Liver (tissue), 9 donors: ENCODE data around the gene DRGX. TPM values are rescaled to one million over a fixed set of nuclear protein-coding genes. Genes with fewer than 3 reads are reported as not detected.

Experiments used
- DNase-seq: peaks from one replicate; pipeline ENCODE4 v3.0.0-alpha.2; 2017; ENCODE audit warnings: low spot score
- H3K27ac ChIP-seq, 2 donors: one replicate each; pipeline ENCODE4 v1.7.0; 2013; ENCODE audit warnings: inconsistent platforms in 2 of 2, low read length in 2 of 2, control low read depth in 1 of 2, low read depth in 1 of 2, mild to moderate bottlenecking in 1 of 2
- H3K27me3 ChIP-seq, 4 donors: one replicate each; pipeline versions ENCODE4 v1.6.1 to v1.7.0; 2013; ENCODE audit warnings: low read length in 3 of 4, inconsistent platforms in 1 of 4, mild to moderate bottlenecking in 1 of 4, moderate library complexity in 1 of 4; ENCODE audit not compliant: control insufficient read depth in 4 of 4, insufficient read depth in 4 of 4
- H3K36me3 ChIP-seq, 4 donors: one replicate each; pipeline versions ENCODE4 v1.6.1 to v1.7.0; 2013; ENCODE audit warnings: low read length in 3 of 4, mild to moderate bottlenecking in 3 of 4, low read depth in 1 of 4, moderate library complexity in 1 of 4; ENCODE audit not compliant: control insufficient read depth in 4 of 4, insufficient read depth in 3 of 4
- H3K4me1 ChIP-seq, 4 donors: one replicate each; pipeline versions ENCODE4 v1.6.1 to v1.7.0; 2013; ENCODE audit warnings: low read length in 3 of 4, mild to moderate bottlenecking in 3 of 4, moderate library complexity in 1 of 4; ENCODE audit not compliant: control insufficient read depth in 4 of 4, insufficient read depth in 4 of 4
- H3K4me3 ChIP-seq, 3 donors: one replicate each; pipeline versions ENCODE4 v1.6.1 to v1.7.0; 2013; ENCODE audit warnings: low read length in 3 of 3, control low read depth in 1 of 3, low read depth in 1 of 3, mild to moderate bottlenecking in 1 of 3
- H3K9ac ChIP-seq, 2 donors: one replicate each; pipeline ENCODE4 v1.7.0; 2013; ENCODE audit warnings: low read length in 2 of 2, mild to moderate bottlenecking in 2 of 2, moderate library complexity in 2 of 2, control low read depth in 1 of 2, low read depth in 1 of 2
- H3K9me3 ChIP-seq, 4 donors: one replicate each; pipeline versions ENCODE4 v1.6.1 to v1.7.0; 2013; ENCODE audit warnings: low read length in 3 of 4; ENCODE audit not compliant: control insufficient read depth in 4 of 4
- ATF3 ChIP-seq: IDR thresholded peaks from 2 replicates; pipeline ENCODE4 v1.6.1; 2016; ENCODE audit warnings: antibody characterized with exemption
- FOXA2 ChIP-seq: IDR thresholded peaks from 2 replicates; pipeline ENCODE4 v1.6.1; 2016; ENCODE audit warnings: antibody characterized with exemption
- HNF4A ChIP-seq, 2 donors: conservative IDR thresholded peaks; 2 replicates each; pipeline ENCODE4 v1.6.1; 2016; ENCODE audit warnings: antibody characterized with exemption in 2 of 2, mild to moderate bottlenecking in 2 of 2
- HNF4G ChIP-seq: IDR thresholded peaks from 2 replicates; pipeline ENCODE4 v1.6.1; 2016; ENCODE audit warnings: antibody characterized with exemption
- JUND ChIP-seq, 2 donors: IDR thresholded peaks; 2 replicates each; pipeline ENCODE4 v1.6.1; 2016; ENCODE audit warnings: antibody characterized with exemption in 2 of 2
- NR2F2 ChIP-seq: IDR thresholded peaks from 2 replicates; pipeline ENCODE4 v1.6.1; 2016; ENCODE audit warnings: antibody characterized with exemption
- SP1 ChIP-seq: IDR thresholded peaks from 2 replicates; pipeline ENCODE4 v1.6.1; 2018; ENCODE audit warnings: antibody characterized with exemption, mild to moderate bottlenecking
- TAF1 ChIP-seq: conservative IDR thresholded peaks from 2 replicates; pipeline ENCODE4 v1.6.1; 2016; ENCODE audit warnings: antibody characterized with exemption, mild to moderate bottlenecking
- YY1 ChIP-seq: IDR thresholded peaks from 2 replicates; pipeline ENCODE4 v1.6.1; 2016; ENCODE audit warnings: antibody characterized with exemption, mild to moderate bottlenecking
- ZBTB33 ChIP-seq: IDR thresholded peaks from 2 replicates; pipeline ENCODE4 v1.6.1; 2016; ENCODE audit warnings: antibody characterized with exemption
- WGBS: extraction: QIAGEN DNeasy Blood & Tissue Kit; methylation state at CpG from one replicate; pipeline ENCODE4 v1.1.7; 2013; 5-methylcytosine and 5-hydroxymethylcytosine counted together
- polyA plus RNA-seq, 2 donors: library from polyadenylated mRNA; stranded (reverse) in 1 of 2; unstranded in 1 of 2; fragments of 200-250 nt in 1 of 2; fragments of >200 nt in 1 of 2; fragmentation: Nextera tagmentation in 1 of 2; extraction: Ambion mirVana in 1 of 2; gene quantifications; one replicate each; pipeline versions ENCODE4 v1.2.1 to v1.2.3, GENCODE V29; 2013 to 2015
- total RNA-seq, 2 donors: library from RNA; depleted of rRNA; stranded (reverse); fragments of >200 nt; gene quantifications; one replicate each; pipeline ENCODE4 v1.2.3, GENCODE V29; 2014
- TF ChIP-seq, protein P1 (sequence below): IDR thresholded peaks from 2 replicates; pipeline ENCODE4 v1.6.1; 2016; ENCODE audit warnings: antibody characterized with exemption, mild to moderate bottlenecking
- TF ChIP-seq, protein P2 (sequence below): fragments of 150-350 bp; IDR thresholded peaks from 2 replicates; pipeline ENCODE4 v1.5.1; 2017; ENCODE audit warnings: improper control_type of control experiment, low read depth, low read length; ENCODE audit not compliant: missing input control
- donor health status: healthy.
- donor health status: healthy.
- donor health status: healthy.
- donor health status: healthy.
- donor health status: healthy.

The DRGX gene
- total and polyA plus RNA-seq, 4 donors, result not detected

- 74% methylated on average over 5 of the region's 5 CpGs for WGBS
- Histone ChIP-seq H3K27ac (no peak overlapping the region), H3K36me3 (no peaks in the 10 kb centered on the region), H3K9ac (no peak overlapping the region), H3K27me3 (no peaks in the 10 kb centered on the region), H3K4me1 (no peaks in the 10 kb centered on the region), H3K9me3 (no peaks in the 10 kb centered on the region), H3K4me3 (no peak overlapping the region)
- DNase-seq, result no peak
- no peak for TF ChIP-seq JUND (IDR thresholded peaks at IDR 0.05)
- TF ChIP-seq HNF4G, result no peak
- TF ChIP-seq TAF1, result no peak
- TF ChIP-seq FOXA2, result no peak
- TF ChIP-seq, protein P1, sequence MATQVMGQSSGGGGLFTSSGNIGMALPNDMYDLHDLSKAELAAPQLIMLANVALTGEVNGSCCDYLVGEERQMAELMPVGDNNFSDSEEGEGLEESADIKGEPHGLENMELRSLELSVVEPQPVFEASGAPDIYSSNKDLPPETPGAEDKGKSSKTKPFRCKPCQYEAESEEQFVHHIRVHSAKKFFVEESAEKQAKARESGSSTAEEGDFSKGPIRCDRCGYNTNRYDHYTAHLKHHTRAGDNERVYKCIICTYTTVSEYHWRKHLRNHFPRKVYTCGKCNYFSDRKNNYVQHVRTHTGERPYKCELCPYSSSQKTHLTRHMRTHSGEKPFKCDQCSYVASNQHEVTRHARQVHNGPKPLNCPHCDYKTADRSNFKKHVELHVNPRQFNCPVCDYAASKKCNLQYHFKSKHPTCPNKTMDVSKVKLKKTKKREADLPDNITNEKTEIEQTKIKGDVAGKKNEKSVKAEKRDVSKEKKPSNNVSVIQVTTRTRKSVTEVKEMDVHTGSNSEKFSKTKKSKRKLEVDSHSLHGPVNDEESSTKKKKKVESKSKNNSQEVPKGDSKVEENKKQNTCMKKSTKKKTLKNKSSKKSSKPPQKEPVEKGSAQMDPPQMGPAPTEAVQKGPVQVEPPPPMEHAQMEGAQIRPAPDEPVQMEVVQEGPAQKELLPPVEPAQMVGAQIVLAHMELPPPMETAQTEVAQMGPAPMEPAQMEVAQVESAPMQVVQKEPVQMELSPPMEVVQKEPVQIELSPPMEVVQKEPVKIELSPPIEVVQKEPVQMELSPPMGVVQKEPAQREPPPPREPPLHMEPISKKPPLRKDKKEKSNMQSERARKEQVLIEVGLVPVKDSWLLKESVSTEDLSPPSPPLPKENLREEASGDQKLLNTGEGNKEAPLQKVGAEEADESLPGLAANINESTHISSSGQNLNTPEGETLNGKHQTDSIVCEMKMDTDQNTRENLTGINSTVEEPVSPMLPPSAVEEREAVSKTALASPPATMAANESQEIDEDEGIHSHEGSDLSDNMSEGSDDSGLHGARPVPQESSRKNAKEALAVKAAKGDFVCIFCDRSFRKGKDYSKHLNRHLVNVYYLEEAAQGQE, result no peak
- no peak for TF ChIP-seq ZBTB33
- TF ChIP-seq, protein P2, sequence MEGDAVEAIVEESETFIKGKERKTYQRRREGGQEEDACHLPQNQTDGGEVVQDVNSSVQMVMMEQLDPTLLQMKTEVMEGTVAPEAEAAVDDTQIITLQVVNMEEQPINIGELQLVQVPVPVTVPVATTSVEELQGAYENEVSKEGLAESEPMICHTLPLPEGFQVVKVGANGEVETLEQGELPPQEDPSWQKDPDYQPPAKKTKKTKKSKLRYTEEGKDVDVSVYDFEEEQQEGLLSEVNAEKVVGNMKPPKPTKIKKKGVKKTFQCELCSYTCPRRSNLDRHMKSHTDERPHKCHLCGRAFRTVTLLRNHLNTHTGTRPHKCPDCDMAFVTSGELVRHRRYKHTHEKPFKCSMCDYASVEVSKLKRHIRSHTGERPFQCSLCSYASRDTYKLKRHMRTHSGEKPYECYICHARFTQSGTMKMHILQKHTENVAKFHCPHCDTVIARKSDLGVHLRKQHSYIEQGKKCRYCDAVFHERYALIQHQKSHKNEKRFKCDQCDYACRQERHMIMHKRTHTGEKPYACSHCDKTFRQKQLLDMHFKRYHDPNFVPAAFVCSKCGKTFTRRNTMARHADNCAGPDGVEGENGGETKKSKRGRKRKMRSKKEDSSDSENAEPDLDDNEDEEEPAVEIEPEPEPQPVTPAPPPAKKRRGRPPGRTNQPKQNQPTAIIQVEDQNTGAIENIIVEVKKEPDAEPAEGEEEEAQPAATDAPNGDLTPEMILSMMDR, result no peak
- TF ChIP-seq HNF4A (conservative IDR thresholded peaks at IDR 0.05), result no peak
- no peak for TF ChIP-seq SP1
- TF ChIP-seq YY1, result no peak
These were observed 31.8 kb downstream of the DRGX start for GRCh38 chr10:49364051-49364450.

GRCh38 chr10:49363309-49364031 lies 32.4 kb downstream of the DRGX start:
- no peaks in the 10 kb centered on the region for H3K4me1 ChIP-seq
- no peaks in the 10 kb centered on the region for H3K9me3 ChIP-seq
- 88% methylated on average over 8 of the region's 8 CpGs for WGBS
- no peak for DNase-seq
- H3K27me3 ChIP-seq, result no peaks in the 10 kb centered on the region
- H3K36me3 ChIP-seq, result no peaks in the 10 kb centered on the region
- no peak overlapping the region for H3K9ac ChIP-seq
- TF ChIP-seq, protein P1, result no peak
- TF ChIP-seq ATF3 (no peak), NR2F2 (no peak), ZBTB33 (no peak), HNF4A (conservative IDR thresholded peaks at IDR 0.05) (no peak)
- TF ChIP-seq, protein P2, result no peak
- H3K4me3 ChIP-seq, result no peak overlapping the region
- H3K27ac ChIP-seq, result no peak overlapping the region
